Effector memory CD4-positive, alpha-beta T cell (primary cell): ENCODE results near the gene PRKCD.

ENCODE experiments used
- DNase-seq, 3 donors: peaks; one replicate each; pipeline ENCODE4 v3.0.0-alpha.2; 2020
- H3K27ac ChIP-seq: 2 replicates; pipeline ENCODE4 v1.7.0; 2013; ENCODE audit warnings: mild to moderate bottlenecking, low read length, moderate library complexity; ENCODE audit not compliant: insufficient read depth, poor library complexity, severe bottlenecking
- H3K27me3 ChIP-seq: replicated peaks from 2 replicates; pipeline ENCODE4 v1.7.0; 2013; ENCODE audit warnings: mild to moderate bottlenecking, low read length; ENCODE audit not compliant: insufficient read depth, control insufficient read depth, poor library complexity, severe bottlenecking
- H3K36me3 ChIP-seq: 2 replicates; pipeline ENCODE4 v1.7.0; 2013; ENCODE audit warnings: mild to moderate bottlenecking, low read length, moderate library complexity; ENCODE audit not compliant: control insufficient read depth, insufficient read depth
- H3K4me1 ChIP-seq: 2 replicates; pipeline ENCODE4 v1.7.0; 2013; ENCODE audit warnings: low read length, mild to moderate bottlenecking; ENCODE audit not compliant: control insufficient read depth, insufficient read depth, poor library complexity, severe bottlenecking
- H3K4me3 ChIP-seq: 2 replicates; pipeline ENCODE4 v1.7.0; 2013; ENCODE audit warnings: low read length, low read depth, mild to moderate bottlenecking; ENCODE audit not compliant: insufficient read depth, poor library complexity, severe bottlenecking
- H3K9me3 ChIP-seq: 2 replicates; pipeline ENCODE4 v1.7.0; 2013; ENCODE audit warnings: mild to moderate bottlenecking, low read length, moderate library complexity; ENCODE audit not compliant: control insufficient read depth

Gene PRKCD

GRCh38 chr3:53188720-53189119, 27.7 kb downstream of the PRKCD start:
- no peak overlapping the region for H3K4me3 ChIP-seq
- H3K36me3 ChIP-seq, result peaks cover 51% of the 10 kb centered on the region
- no peak overlapping the region for H3K27ac ChIP-seq
- H3K9me3 ChIP-seq, result no peaks in the 10 kb centered on the region
- H3K27me3 ChIP-seq, result no peaks in the 10 kb centered on the region
- H3K4me1 ChIP-seq, result no peaks in the 10 kb centered on the region
- no peak for DNase-seq

DNA sequence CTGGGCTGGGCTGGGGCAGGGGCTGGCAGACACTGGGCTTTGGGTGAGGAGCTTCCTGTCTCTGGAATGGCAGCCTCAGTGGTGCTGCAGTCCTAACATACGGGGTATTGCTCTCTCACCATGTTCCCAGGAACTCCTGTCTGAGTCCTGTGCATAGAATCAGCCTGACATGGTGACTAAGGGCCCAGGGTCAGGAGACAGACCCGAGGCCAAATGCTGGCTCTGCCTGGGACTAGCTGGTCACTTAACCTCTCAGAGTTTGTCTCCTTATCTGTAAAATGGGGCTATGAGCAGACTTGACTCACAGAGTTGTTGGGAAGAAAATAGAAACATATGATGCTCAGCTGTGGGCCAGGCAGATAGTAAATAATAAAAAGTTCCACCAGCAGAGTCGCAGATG, 28.3 kb downstream of the PRKCD start:
- H3K27ac ChIP-seq, result no peak overlapping the region
- no peak overlapping the region for H3K4me3 ChIP-seq
- H3K27me3 ChIP-seq, result no peaks in the 10 kb centered on the region
- DNase-seq, result no peak
- no peaks in the 10 kb centered on the region for H3K4me1 ChIP-seq
- H3K9me3 ChIP-seq, result no peaks in the 10 kb centered on the region
- peaks cover 49% of the 10 kb centered on the region for H3K36me3 ChIP-seq

GRCh38 chr3:53190659-53191058, 29.6 kb downstream of the PRKCD start:
- H3K4me1 ChIP-seq, result peaks cover under 1% of the 10 kb centered on the region
- H3K9me3 ChIP-seq, result no peaks in the 10 kb centered on the region
- no peak for DNase-seq
- H3K36me3 ChIP-seq, result peaks cover 40% of the 10 kb centered on the region
- no peak overlapping the region for H3K27ac ChIP-seq
- H3K27me3 ChIP-seq, result no peaks in the 10 kb centered on the region
- H3K4me3 ChIP-seq, result no peak overlapping the region

GRCh38 chr3:53191836-53192480, 30.9 kb downstream of the PRKCD start:
- no peak for DNase-seq
- Histone ChIP-seq H3K36me3 (peaks cover 30% of the 10 kb centered on the region), H3K27ac (no peak overlapping the region)

GRCh38 chr3:53192608-53193007, 31.6 kb downstream of the PRKCD start:
- peaks cover 3% of the 10 kb centered on the region for H3K4me1 ChIP-seq
- no peak overlapping the region for H3K27ac ChIP-seq
- no peak overlapping the region for H3K4me3 ChIP-seq
- DNase-seq, result no peak
- H3K36me3 ChIP-seq, result peaks cover 30% of the 10 kb centered on the region
- no peaks in the 10 kb centered on the region for H3K9me3 ChIP-seq
- no peaks in the 10 kb centered on the region for H3K27me3 ChIP-seq

More at GRCh38 chr3:53191836-53192480, 30.9 kb downstream of the PRKCD start:
- Histone ChIP-seq H3K27me3 (no peaks in the 10 kb centered on the region), H3K9me3 (no peaks in the 10 kb centered on the region), H3K4me1 (peaks cover 3% of the 10 kb centered on the region), H3K4me3 (no peak overlapping the region)

DNA sequence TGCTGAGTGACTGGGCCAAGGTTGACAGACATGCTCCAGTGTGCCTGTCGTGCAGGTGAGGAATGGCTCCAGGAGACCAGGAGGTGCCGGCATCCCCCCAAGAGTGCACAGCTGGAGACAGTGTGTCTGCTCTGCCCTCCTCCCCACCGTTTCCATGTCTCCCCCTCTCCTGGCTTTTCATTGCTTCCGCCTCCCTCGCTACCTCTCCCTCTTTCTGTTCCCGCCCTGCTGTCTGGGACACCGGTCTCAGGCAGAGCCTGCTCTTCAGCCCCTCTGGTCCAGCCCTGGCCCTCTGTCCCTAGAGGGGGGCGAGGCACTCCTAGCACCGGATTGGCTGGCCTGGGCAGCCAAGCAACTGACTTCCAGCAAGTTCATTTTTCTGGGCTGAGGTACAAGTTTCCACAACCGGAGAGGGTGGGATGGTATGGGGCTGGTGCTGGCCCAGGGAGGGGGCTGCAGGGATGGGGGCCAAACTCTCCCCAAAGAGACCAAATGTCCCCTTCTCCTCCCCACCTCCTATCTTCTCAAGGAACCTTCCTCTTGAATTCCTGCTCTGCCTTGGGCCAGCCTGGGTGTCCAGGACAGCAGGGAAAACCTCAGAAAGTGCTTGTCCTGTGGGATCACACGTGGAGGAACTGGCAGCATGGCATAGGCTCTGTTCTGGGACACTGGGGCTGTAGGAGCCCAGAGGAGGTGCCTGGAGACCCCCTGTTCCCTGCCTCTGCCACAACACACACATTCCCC, 32.6 kb downstream of the PRKCD start:
- no peak overlapping the region for H3K27ac ChIP-seq
- no peaks in the 10 kb centered on the region for H3K27me3 ChIP-seq
- peaks cover 3% of the 10 kb centered on the region for H3K4me1 ChIP-seq
- no peak for DNase-seq
- peaks cover 25% of the 10 kb centered on the region for H3K36me3 ChIP-seq
- H3K9me3 ChIP-seq, result no peaks in the 10 kb centered on the region
- H3K4me3 ChIP-seq, result no peak overlapping the region

DNA sequence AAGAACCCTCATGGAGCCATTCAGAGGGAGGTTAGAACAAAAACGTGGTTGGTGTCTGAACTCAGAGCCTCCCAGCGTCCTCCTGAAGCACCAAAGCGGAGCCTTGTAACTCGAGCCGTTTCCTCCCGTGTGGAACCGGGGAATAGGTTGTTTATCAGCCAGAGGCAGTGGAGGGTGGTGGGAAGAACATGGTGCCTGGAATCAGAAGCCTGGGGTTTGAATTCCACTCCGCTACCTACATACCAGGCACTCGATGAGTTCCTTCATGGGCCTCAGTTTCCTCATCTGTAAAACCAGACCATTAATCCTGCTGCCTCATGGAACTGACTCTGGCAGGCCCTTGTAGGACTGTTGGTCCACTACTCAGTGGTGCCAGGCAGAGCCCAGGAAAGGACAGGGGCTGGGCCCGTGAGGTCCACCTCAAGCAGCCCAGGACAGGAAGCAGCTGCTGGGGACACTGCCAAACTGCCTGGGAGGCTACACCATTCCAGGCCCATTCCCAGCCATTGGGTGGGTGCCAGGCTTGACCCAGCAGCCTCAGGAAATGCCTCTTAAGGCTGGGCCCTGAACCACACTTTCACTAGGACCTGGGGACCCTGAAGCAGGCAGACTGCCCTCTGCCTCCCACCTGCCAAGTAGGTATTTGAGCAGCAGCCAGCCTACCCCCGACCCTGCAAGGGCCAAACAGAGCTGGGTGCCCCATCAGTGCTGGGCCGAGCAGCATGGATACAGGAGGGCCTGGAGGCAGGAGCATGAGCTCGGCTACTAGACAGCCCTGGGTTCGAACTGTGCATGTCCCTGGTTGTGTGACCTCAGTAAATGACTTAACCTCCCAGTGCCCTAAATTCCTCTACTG, 33.4 kb downstream of the PRKCD start:
- Histone ChIP-seq H3K27ac (no peak overlapping the region), H3K27me3 (no peaks in the 10 kb centered on the region), H3K4me1 (peaks cover 3% of the 10 kb centered on the region), H3K36me3 (peaks cover 17% of the 10 kb centered on the region), H3K9me3 (no peaks in the 10 kb centered on the region), H3K4me3 (no peak overlapping the region)
- no peak for DNase-seq

DNA sequence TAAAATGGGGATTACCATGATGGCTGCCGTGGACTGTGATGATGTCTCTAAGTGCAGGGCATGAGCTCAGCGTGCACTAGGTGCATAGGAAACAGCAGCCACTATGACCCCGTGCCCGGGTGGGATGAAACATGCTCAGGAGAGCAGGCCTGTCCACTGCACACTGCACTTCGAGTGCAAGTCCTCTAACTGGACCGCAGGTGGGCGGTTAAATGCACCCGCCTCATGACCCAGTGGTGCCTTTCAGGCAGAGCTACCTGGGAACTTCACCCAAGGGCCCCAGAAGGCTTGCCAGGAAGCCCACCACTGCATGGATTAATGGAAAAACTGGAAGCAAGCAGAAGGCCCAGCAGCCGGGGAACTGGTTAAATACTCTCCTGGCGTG, 34.0 kb downstream of the PRKCD start:
- Histone ChIP-seq H3K27ac (no peak overlapping the region), H3K36me3 (peaks cover 12% of the 10 kb centered on the region), H3K9me3 (no peaks in the 10 kb centered on the region), H3K4me1 (peaks cover 3% of the 10 kb centered on the region), H3K4me3 (no peak overlapping the region), H3K27me3 (no peaks in the 10 kb centered on the region)
- no peak for DNase-seq

- peaks cover 5% of the 10 kb centered on the region for H3K36me3 ChIP-seq
- no peak overlapping the region for H3K4me3 ChIP-seq
- H3K9me3 ChIP-seq, result no peaks in the 10 kb centered on the region
- no peak overlapping the region for H3K27ac ChIP-seq
- DNase-seq, result peak in 2 of 3 donors; percentile 6 to 28
- H3K4me1 ChIP-seq, result peaks cover 3% of the 10 kb centered on the region
- no peaks in the 10 kb centered on the region for H3K27me3 ChIP-seq
Measured at GRCh38 chr3:53195602-53196574, 34.9 kb downstream of the PRKCD start.
